Measurements from ENCODE around the gene ANKHD1. TPM values are rescaled to one million over a fixed set of nuclear protein-coding genes. Genes with fewer than 3 reads are reported as not detected.

ANKHD1 gene
- total and polyA plus RNA-seq, 9 of the 15 experiments (the other 6 are each of a cell fraction or from before 2014, with no cell fraction given): 38.9 to 138 (median 78.7) TPM

DNA sequence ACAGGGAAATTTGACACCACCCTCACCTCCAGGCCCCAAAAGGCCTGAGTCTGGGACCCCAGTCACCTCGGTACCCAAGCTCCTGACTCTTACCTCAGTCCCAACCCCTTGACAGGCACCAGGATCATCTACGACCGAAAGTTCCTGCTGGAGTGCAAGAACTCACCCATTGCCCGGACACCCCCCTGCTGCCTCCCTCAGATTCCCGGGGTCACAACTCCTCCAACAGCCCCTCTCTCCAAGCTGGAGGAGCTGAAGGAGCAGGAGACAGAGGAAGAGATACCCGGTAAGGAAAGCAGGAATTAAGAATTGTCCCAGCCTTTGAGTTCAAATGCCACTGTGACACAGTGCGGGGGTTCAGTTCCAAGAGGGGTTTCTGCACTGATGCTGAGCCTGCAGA, 147.2 kb downstream of the ANKHD1 start:
- intact Hi-C loops (cut with micrococcal nuclease) (loop anchor here (5.0 kb wide), 1 partner anchor 176 kb away; no protein-coding TSS in a partner anchor), in situ Hi-C loops (cut with MboI) (no loop called here)
- Histone ChIP-seq H3K4me2 (ENCODE audit: insufficient read depth, low read length) (peak overlapping the region; percentile 66; the same call in 1 of the 2 replicates), H4K20me1 (replicated peaks; ENCODE audit: control insufficient read depth, insufficient read depth, low read length) (peaks cover 14% of the 10 kb centered on the region; the same call in 1 of the 2 replicates), H2AFZ (ENCODE audit: low read depth, low read length) (no peak overlapping the region), H3K9me1 (ENCODE audit: control insufficient read depth, insufficient read depth, low read length) (peaks cover 5% of the 10 kb centered on the region), H3K9ac (ENCODE audit: insufficient read depth in 1 of 2, low read depth in 2 of 2, low read length in 2 of 2) (peak overlapping the region; percentile 58 to 88; a peak in 2 of 4 replicates), H3K36me3 (ENCODE audit: control insufficient read depth, insufficient read depth, low read length) (peaks cover 69% of the 10 kb centered on the region), H3K4me3 (no peak overlapping the region), H3K27me3 (ENCODE audit: control insufficient read depth in 2 of 2, insufficient read depth in 2 of 2, low read length in 2 of 2) (no peaks in the 10 kb centered on the region; a peak in 1 of 5 replicates), H3K4me1 (replicated peaks in 1 of 2; ENCODE audit: control insufficient read depth in 2 of 2, insufficient read depth in 2 of 2, low read length in 2 of 2) (peaks cover 35 to 37% of the 10 kb centered on the region in 2 experiments), H3K27ac (ENCODE audit: extremely low read depth, low read depth, low read length) (peak overlapping the region; percentile 61; the same call in 2 of the 3 replicates), H3K79me2 (ENCODE audit: control insufficient read depth, insufficient read depth, low read length) (peaks cover 15% of the 10 kb centered on the region), H3K9me3 (replicated peaks; ENCODE audit: control insufficient read depth, insufficient read depth, low read depth, low read length) (no peaks in the 10 kb centered on the region)
- FAIRE-seq (no peak), DNase-seq (ENCODE audit: extremely low read depth in 1 of 4, low spot score in 3 of 4) (no peak), ATAC-seq (0 out of 3 replicates have a peak, but pooled peaks have one; percentile 0)
- CTCF ChIA-PET (ENCODE audit: low intra/inter-chr PET ratio): no interaction called here
- WGBS (ENCODE audit: insufficient coverage, low coverage, missing lambda C conversion rate): 78% methylated on average over 7 of the region's 7 CpGs
- 0 out of 2 replicates have a peak, but pooled peaks have one; percentile 69 for TF ChIP-seq HNRNPUL1 (IDR thresholded peaks at IDR 0.05; ENCODE audit: low read length)
- TF ChIP-seq RBM34 (IDR thresholded peaks at IDR 0.05; ENCODE audit: borderline replicate concordance, insufficient read depth, low read length): no peak
- TF ChIP-seq, protein P1, sequence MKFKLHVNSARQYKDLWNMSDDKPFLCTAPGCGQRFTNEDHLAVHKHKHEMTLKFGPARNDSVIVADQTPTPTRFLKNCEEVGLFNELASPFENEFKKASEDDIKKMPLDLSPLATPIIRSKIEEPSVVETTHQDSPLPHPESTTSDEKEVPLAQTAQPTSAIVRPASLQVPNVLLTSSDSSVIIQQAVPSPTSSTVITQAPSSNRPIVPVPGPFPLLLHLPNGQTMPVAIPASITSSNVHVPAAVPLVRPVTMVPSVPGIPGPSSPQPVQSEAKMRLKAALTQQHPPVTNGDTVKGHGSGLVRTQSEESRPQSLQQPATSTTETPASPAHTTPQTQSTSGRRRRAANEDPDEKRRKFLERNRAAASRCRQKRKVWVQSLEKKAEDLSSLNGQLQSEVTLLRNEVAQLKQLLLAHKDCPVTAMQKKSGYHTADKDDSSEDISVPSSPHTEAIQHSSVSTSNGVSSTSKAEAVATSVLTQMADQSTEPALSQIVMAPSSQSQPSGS (CRISPR knock-in tag; IDR thresholded peaks at IDR 0.05): no peak
- BruUV-seq (replicated peaks): no TSS peak
- POLR2A ChIA-PET: interaction anchor here (0.6 to 5.3 kb wide), 13 partner anchors 8 to 177 kb away, joined by 3 to 56 read pairs (median 5); partner anchors contain the start of genes APBB3, SLC35A4, SRA1 and WDR55
